PC-3 (cell line): Measurements from ENCODE around the gene TFDP1. TPM values are rescaled to one million over a fixed set of nuclear protein-coding genes. Genes with fewer than 3 reads are reported as not detected.

Experiments
- ATAC-seq: fragments of 200-7000 bp; cut with Tn5 transposase; 2 replicates; pipeline ENCODE4 v1.9.1; 2020; ENCODE audit warnings: mild to moderate bottlenecking, moderate library complexity
- BruUV-seq: library from RNA; stranded (reverse); fragments of 400-500 nt; replicated peaks from 2 replicates; lab custom pipeline; 2021; lab: Mats Ljungman, UMichigan
- CTCF ChIA-PET: fragments of 300-600 bp; sonication (Branson Sonifier 250); formaldehyde crosslinking; loops from one replicate; lab custom pipeline; 2022; ENCODE audit warnings: antibody characterized with exemption; lab: Charles Lee
- POLR2A ChIA-PET: fragments of 300-600 bp; sonication (Branson Sonifier 250); formaldehyde crosslinking; loops from one replicate; lab custom pipeline; 2022; ENCODE audit warnings: antibody characterized with exemption; ENCODE audit not compliant: unreplicated experiment; lab: Charles Lee
- DNase-seq: peaks from one replicate; pipeline ENCODE4 v3.0.0-alpha.2; 2015
- H2AFZ ChIP-seq: fragments of 300-600 bp; sonication (generic); 2 replicates; pipeline ENCODE4 v1.6.0; 2016; ENCODE audit warnings: antibody characterized with exemption, low read length
- H3F3A ChIP-seq: fragments of 300-600 bp; sonication (generic); one replicate; pipeline ENCODE4 v1.6.0; 2017; ENCODE audit warnings: antibody characterized with exemption, low read length, control low read depth, mild to moderate bottlenecking; ENCODE audit not compliant: unreplicated experiment
- H3K27ac ChIP-seq: fragments of 300-600 bp; sonication (generic); 2 replicates; pipeline ENCODE4 v1.5.1; 2016; ENCODE audit warnings: mild to moderate bottlenecking, low read length
- H3K27me3 ChIP-seq: fragments of 300-600 bp; sonication (generic); 2 replicates; pipeline ENCODE4 v1.6.1; 2016; ENCODE audit warnings: low read length, mixed read lengths
- H3K36me3 ChIP-seq: fragments of 300-600 bp; sonication (generic); 2 replicates; pipeline ENCODE4 v1.6.1; 2016; ENCODE audit warnings: low read depth, mixed run types, low read length, mixed read lengths
- H3K4me1 ChIP-seq: fragments of 300-600 bp; sonication (generic); 2 replicates; pipeline ENCODE4 v1.5.1; 2016; ENCODE audit warnings: low read length; ENCODE audit not compliant: insufficient read depth
- H3K4me2 ChIP-seq: fragments of 300-600 bp; sonication (generic); 2 replicates; pipeline ENCODE4 v1.6.0; 2016; ENCODE audit warnings: low read length
- H3K4me3 ChIP-seq: fragments of 300-600 bp; sonication (generic); 2 replicates; pipeline ENCODE4 v1.5.1; 2016; ENCODE audit warnings: mild to moderate bottlenecking, low read length, mixed read lengths
- H3K79me2 ChIP-seq: fragments of 300-600 bp; sonication (generic); 2 replicates; pipeline ENCODE4 v1.6.1; 2017; ENCODE audit warnings: low read length, mixed read lengths
- H3K9ac ChIP-seq: fragments of 300-600 bp; sonication (generic); 2 replicates; pipeline ENCODE4 v1.6.0; 2016; ENCODE audit warnings: mild to moderate bottlenecking, low read length
- H3K9me2 ChIP-seq: fragments of 300-600 bp; sonication (generic); replicated peaks from 2 replicates; pipeline ENCODE4 v1.6.1; 2016; ENCODE audit warnings: mixed run types, low read length, mixed read lengths
- H3K9me3 ChIP-seq: fragments of 300-600 bp; sonication (generic); 2 replicates; pipeline ENCODE4 v1.6.1; 2016; ENCODE audit warnings: low read length, mixed read lengths
- H4K20me1 ChIP-seq: fragments of 300-600 bp; sonication (generic); 2 replicates; pipeline ENCODE4 v1.6.1; 2016; ENCODE audit warnings: low read length, mixed read lengths
- CTCF ChIP-seq: fragments of 300-600 bp; sonication (generic); conservative IDR thresholded peaks from 2 replicates; pipeline ENCODE4 v1.5.1; 2017; ENCODE audit warnings: antibody characterized with exemption, low read depth, mild to moderate bottlenecking, low read length
- EZH2 ChIP-seq: fragments of 300-600 bp; sonication (generic); IDR thresholded peaks from one replicate; pipeline ENCODE4 v1.6.1; 2017; ENCODE audit warnings: antibody characterized with exemption, mild to moderate bottlenecking, low read length; ENCODE audit not compliant: unreplicated experiment
- EZH2phosphoT487 ChIP-seq: fragments of 300-600 bp; sonication (generic); IDR thresholded peaks from 2 replicates; pipeline ENCODE4 v1.6.1; 2018; ENCODE audit warnings: mild to moderate bottlenecking, antibody characterized with exemption, low read length, borderline replicate concordance
- intact Hi-C: fragments of 100-400 bp; cut with micrococcal nuclease; formaldehyde crosslinking; loops from 2 replicates; pipeline ENCODE4 v1.9.0; 2023
- total RNA-seq: library from RNA; depleted of rRNA; stranded (reverse); fragments of >200 nt; gene quantifications from 2 replicates; pipeline ENCODE4 v1.2.3, GENCODE V29; 2014

The TFDP1 gene
- total RNA-seq, 1 experiment from 2014 or later: 89.5 TPM

GRCh38 chr13:113551081-113552000 is 33.2 kb upstream of the TFDP1 start:
- no peaks in the 10 kb centered on the region for H3F3A ChIP-seq
- H3K9me2 ChIP-seq: no peaks in the 10 kb centered on the region
- H3K79me2 ChIP-seq: no peaks in the 10 kb centered on the region
- ChIA-PET POLR2A (no interaction called here), CTCF (no interaction called here)
- intact Hi-C loops: no loop called here
- no peak overlapping the region for H3K27ac ChIP-seq
- H3K4me2 ChIP-seq: no peak overlapping the region
- no peak for TF ChIP-seq CTCF
- no peak for TF ChIP-seq EZH2phosphoT487
- no peak for TF ChIP-seq EZH2
- H3K4me1 ChIP-seq: no peaks in the 10 kb centered on the region
- H2AFZ ChIP-seq: no peak overlapping the region
- BruUV-seq: no TSS peak
- H3K9me3 ChIP-seq: no peaks in the 10 kb centered on the region
- no peaks in the 10 kb centered on the region for H3K27me3 ChIP-seq
- no peaks in the 10 kb centered on the region for H4K20me1 ChIP-seq
- ATAC-seq: no peak
- no peak for DNase-seq
- no peak overlapping the region for H3K9ac ChIP-seq
- no peaks in the 10 kb centered on the region for H3K36me3 ChIP-seq
- no peak overlapping the region for H3K4me3 ChIP-seq

- no peak overlapping the region for H3K9ac ChIP-seq
- H3K79me2 ChIP-seq: no peaks in the 10 kb centered on the region
- ChIA-PET POLR2A (no interaction called here), CTCF (no interaction called here)
- intact Hi-C loops: no loop called here
- no peaks in the 10 kb centered on the region for H3K36me3 ChIP-seq
- H3F3A ChIP-seq: no peaks in the 10 kb centered on the region
- no peaks in the 10 kb centered on the region for H3K9me3 ChIP-seq
- H3K4me2 ChIP-seq: no peak overlapping the region
- TF ChIP-seq EZH2phosphoT487 (no peak), EZH2 (no peak), CTCF (no peak)
- H3K4me1 ChIP-seq: no peaks in the 10 kb centered on the region
- no peak overlapping the region for H3K4me3 ChIP-seq
- BruUV-seq: no TSS peak
- H3K27ac ChIP-seq: no peak overlapping the region
- DNase-seq (no peak), ATAC-seq (no peak)
- H3K27me3 ChIP-seq: no peaks in the 10 kb centered on the region
- no peaks in the 10 kb centered on the region for H3K9me2 ChIP-seq
- no peak overlapping the region for H2AFZ ChIP-seq
- no peaks in the 10 kb centered on the region for H4K20me1 ChIP-seq
Measured at GRCh38 chr13:113552079-113552478, 32.5 kb upstream of the TFDP1 start.
